Glutamatergic neuron (in vitro differentiated cells): ENCODE results near the gene NIT2. TPM values are rescaled to one million over a fixed set of nuclear protein-coding genes. Genes with fewer than 3 reads are reported as not detected.

Experiments used
- DNase-seq: peaks from one replicate; pipeline ENCODE4 v3.0.0; 2022
- H3K27ac Mint-ChIP-seq: one replicate; pipeline ENCODE4 v1.8.0; 2020; ENCODE audit warnings: mild to moderate bottlenecking, mixed read lengths, inconsistent platforms; ENCODE audit not compliant: unreplicated experiment
- H3K27me3 Mint-ChIP-seq: one replicate; pipeline ENCODE4 v1.8.0; 2020; ENCODE audit warnings: mild to moderate bottlenecking, moderate library complexity, mixed read lengths, inconsistent platforms; ENCODE audit not compliant: unreplicated experiment
- H3K36me3 Mint-ChIP-seq: one replicate; pipeline ENCODE4 v1.8.0; 2020; ENCODE audit warnings: mild to moderate bottlenecking, mixed read lengths, inconsistent platforms; ENCODE audit not compliant: unreplicated experiment
- H3K4me1 Mint-ChIP-seq: one replicate; pipeline ENCODE4 v1.8.0; 2020; ENCODE audit warnings: mild to moderate bottlenecking, low read depth, mixed read lengths, inconsistent platforms; ENCODE audit not compliant: unreplicated experiment
- H3K4me3 Mint-ChIP-seq: one replicate; pipeline ENCODE4 v1.8.0; 2020; ENCODE audit warnings: mild to moderate bottlenecking, mixed read lengths, inconsistent platforms; ENCODE audit not compliant: unreplicated experiment
- H3K9me3 Mint-ChIP-seq: one replicate; pipeline ENCODE4 v1.8.0; 2020; ENCODE audit warnings: mild to moderate bottlenecking, moderate library complexity, mixed read lengths, inconsistent platforms; ENCODE audit not compliant: unreplicated experiment
- CTCF ChIP-seq: fragments of 200-600 bp; sonication (generic); IDR thresholded peaks from one replicate; pipeline ENCODE4 v1.5.0; 2021; ENCODE audit not compliant: partially characterized antibody, unreplicated experiment
- total RNA-seq: library from RNA; stranded (reverse); fragmentation: NEBNext Ultra II Directional; extraction: Animal tissue kit (Norgen Biotek cat#: 25700); gene quantifications from one replicate; pipeline ENCODE4 v1.2.1, GENCODE V29; 2021; ENCODE audit not compliant: unreplicated experiment

The NIT2 gene
- total RNA-seq, 1 donor from 2014 or later = 39.6 TPM

- H3K9me3 Mint-ChIP-seq = peaks cover 2% of the 10 kb centered on the region
- H3K36me3 Mint-ChIP-seq = no peaks in the 10 kb centered on the region
- no peaks in the 10 kb centered on the region for H3K27me3 Mint-ChIP-seq
- no peak for TF ChIP-seq CTCF
- H3K27ac Mint-ChIP-seq = no peak overlapping the region
- H3K4me3 Mint-ChIP-seq = no peak overlapping the region
- no peaks in the 10 kb centered on the region for H3K4me1 Mint-ChIP-seq
- no peak for DNase-seq
These were observed 35.5 kb upstream of the NIT2 start for GRCh38 chr3:100299016-100299415.

- no peak overlapping the region for H3K4me3 Mint-ChIP-seq
These were observed 27.9 kb upstream of the NIT2 start for GRCh38 chr3:100306695-100307094.

DNA sequence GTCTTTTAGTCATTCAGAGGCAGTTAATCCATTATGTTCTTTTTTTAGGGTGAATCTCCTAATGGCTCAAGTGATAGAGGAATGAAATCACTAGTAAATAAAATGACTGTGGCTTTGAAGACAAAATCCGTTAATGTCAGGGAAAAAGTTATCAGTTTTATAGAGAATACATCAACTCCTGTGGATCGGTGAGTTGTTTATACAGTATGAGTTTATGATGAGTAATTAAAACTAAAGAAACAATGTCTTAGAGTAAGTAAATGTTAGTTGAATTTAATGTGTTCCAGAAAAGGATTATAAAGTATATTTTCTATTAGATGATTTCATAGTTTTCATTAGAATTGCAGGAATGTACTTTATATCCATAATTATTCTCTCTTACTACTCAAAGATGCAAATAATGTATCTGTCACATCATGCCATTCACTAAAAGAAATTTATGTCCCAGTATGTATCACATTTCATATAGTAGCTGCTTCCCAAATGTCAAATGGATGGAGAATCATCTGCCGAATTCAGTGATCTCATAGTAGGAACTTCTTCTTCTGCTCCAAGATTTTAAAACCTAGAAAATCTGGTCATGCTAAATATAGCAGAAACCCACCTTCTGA lies 24.1 kb upstream of the NIT2 start:
- no peak for DNase-seq
- TF ChIP-seq CTCF = no peak
- H3K27me3 Mint-ChIP-seq = no peaks in the 10 kb centered on the region
- no peak overlapping the region for H3K27ac Mint-ChIP-seq
- H3K4me1 Mint-ChIP-seq = no peaks in the 10 kb centered on the region
- no peak overlapping the region for H3K4me3 Mint-ChIP-seq
- no peaks in the 10 kb centered on the region for H3K36me3 Mint-ChIP-seq
- no peaks in the 10 kb centered on the region for H3K9me3 Mint-ChIP-seq

More at GRCh38 chr3:100306695-100307094, 27.9 kb upstream of the NIT2 start:
- no peak overlapping the region for H3K27ac Mint-ChIP-seq
- no peaks in the 10 kb centered on the region for H3K9me3 Mint-ChIP-seq
- H3K4me1 Mint-ChIP-seq = no peaks in the 10 kb centered on the region
- H3K36me3 Mint-ChIP-seq = no peaks in the 10 kb centered on the region
- DNase-seq = no peak
- no peaks in the 10 kb centered on the region for H3K27me3 Mint-ChIP-seq
- TF ChIP-seq CTCF = no peak

DNA sequence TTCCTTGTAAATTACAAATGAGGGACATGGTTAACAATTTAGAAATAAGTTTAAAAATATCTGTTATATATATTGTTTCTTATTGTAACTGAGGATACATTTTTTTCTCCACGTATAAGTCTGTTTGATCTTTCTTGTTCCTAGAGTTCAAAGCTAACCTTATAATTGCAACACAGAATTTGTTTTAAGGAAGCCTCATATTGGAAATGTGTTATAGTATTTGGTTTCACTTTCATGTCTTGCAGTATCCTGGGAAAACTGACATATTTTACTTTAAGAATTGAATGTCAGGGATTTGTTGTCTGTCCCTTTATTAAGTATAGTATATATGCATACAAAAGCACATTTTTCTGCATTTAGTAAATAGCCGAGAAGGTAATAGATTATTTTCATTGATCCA lies 23.5 kb upstream of the NIT2 start:
- Mint-ChIP-seq H3K4me1 (no peaks in the 10 kb centered on the region), H3K36me3 (no peaks in the 10 kb centered on the region), H3K4me3 (no peak overlapping the region), H3K27me3 (no peaks in the 10 kb centered on the region), H3K27ac (no peak overlapping the region), H3K9me3 (no peaks in the 10 kb centered on the region)
- TF ChIP-seq CTCF = no peak
- DNase-seq = no peak

DNA sequence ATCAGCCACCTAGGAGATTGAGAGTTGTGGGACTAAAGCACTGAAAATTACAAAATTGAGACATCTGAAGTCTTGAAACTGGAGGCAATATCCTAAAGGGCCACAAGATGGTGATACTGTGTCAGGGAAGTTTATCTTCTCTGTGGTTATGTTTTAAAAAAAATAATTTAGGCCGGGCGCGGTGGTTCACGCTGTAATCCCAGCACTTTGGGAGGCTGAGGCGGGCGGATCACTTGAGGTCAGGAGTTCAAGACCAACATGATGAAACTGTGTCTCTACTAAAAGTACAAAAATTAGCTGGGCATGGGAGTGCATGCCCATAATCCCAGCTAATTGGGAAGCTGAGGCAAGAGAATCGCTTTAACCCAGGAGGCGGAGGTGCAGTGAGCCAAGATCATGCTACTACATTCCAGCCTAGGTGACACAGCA lies 17.9 kb upstream of the NIT2 start:
- H3K4me1 Mint-ChIP-seq = no peaks in the 10 kb centered on the region
- no peak overlapping the region for H3K4me3 Mint-ChIP-seq
- no peaks in the 10 kb centered on the region for H3K9me3 Mint-ChIP-seq
- peak; percentile 69 for TF ChIP-seq CTCF
- H3K27ac Mint-ChIP-seq = no peak overlapping the region
- no peaks in the 10 kb centered on the region for H3K36me3 Mint-ChIP-seq
- DNase-seq = no peak
- peaks cover 3% of the 10 kb centered on the region for H3K27me3 Mint-ChIP-seq
